GM19397 (cell line): ENCODE results near the gene LYRM4.

Experiments used
- ATAC-seq: cut with Tn5 transposase; IDR thresholded peaks from one replicate; pipeline ENCODE4 v1.9.1; 2021; ENCODE audit warnings: mild to moderate bottlenecking, moderate library complexity; ENCODE audit not compliant: unreplicated experiment

The LYRM4 gene

DNA sequence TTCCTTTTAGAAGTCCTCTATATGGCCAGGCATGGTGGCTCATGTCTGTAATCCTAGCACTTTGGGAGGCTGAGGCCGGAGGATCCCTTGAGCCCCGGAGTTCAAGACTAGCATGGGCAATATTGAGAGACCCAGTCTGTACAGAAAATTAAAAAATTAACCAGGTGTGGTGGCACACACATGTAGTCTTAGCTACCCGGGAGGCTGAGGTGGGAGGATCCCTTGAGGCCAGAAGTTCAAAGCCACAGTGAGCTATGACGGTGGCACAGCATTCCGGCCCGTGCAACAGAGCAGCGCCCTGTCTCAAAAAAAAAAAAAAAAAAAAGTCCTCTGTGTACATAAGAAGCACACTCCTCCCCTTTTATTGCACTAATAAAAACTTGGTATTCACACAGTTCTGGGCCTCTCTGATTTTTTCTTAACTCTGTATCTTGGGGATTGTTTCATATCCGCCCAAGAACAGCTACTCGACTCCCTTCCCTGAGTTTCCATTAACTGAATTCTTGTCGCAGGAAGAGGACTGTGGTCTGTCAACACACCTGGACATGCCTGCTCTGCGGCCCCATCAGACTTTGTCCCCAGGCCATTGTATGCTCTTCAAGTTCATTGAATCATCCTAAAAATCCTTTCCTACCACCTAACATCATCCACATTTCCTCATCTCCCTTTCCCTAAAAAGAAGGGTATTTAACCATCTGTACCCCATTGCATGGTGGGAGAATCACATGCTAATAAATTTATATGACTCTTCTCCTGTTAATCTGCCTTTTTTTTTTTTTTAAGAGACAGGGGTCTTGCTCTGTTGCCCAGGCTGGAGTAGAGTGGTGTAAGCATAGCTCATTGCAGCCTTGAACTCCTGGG is 201.5 kb downstream of the LYRM4 start:
- ATAC-seq, result no peak
